Spleen (tissue), 11 donors: ENCODE measurements around the gene PLA2G5. TPM values are rescaled to one million over a fixed set of nuclear protein-coding genes. Genes with fewer than 3 reads are reported as not detected.

ENCODE experiments used
- DNase-seq: peaks from one replicate; pipeline ENCODE4 v3.0.0-alpha.2; 2020
- H3K27ac ChIP-seq, 8 donors: fragments of 200-600 bp; sonication (generic) in 7 of 8; 1 replicate in 4 of 8; 2 replicates in 4 of 8; pipeline versions ENCODE4 v1.5.0 to v1.8.0; 2016 to 2021; ENCODE audit warnings: inconsistent platforms in 4 of 8, mild to moderate bottlenecking in 4 of 8, moderate library complexity in 1 of 8
- H3K27me3 ChIP-seq, 7 donors: fragments of 200-600 bp; sonication (generic) in 6 of 7; replicated peaks in 1 of 7; 1 replicate in 4 of 7; 2 replicates in 3 of 7; pipeline versions ENCODE4 v1.5.0 to v1.8.0; 2016 to 2021; ENCODE audit warnings: inconsistent platforms in 3 of 7, mild to moderate bottlenecking in 1 of 7
- H3K36me3 ChIP-seq, 6 donors: fragments of 200-600 bp; sonication (generic) in 5 of 6; 1 replicate in 4 of 6; 2 replicates in 2 of 6; pipeline versions ENCODE4 v1.5.0 to v1.8.0; 2016 to 2021; ENCODE audit warnings: inconsistent platforms in 2 of 6
- H3K4me1 ChIP-seq, 6 donors: fragments of 200-600 bp; sonication (generic) in 5 of 6; 1 replicate in 3 of 6; 2 replicates in 3 of 6; pipeline versions ENCODE4 v1.5.0 to v1.8.0; 2016 to 2021; ENCODE audit warnings: inconsistent platforms in 3 of 6
- H3K4me3 ChIP-seq, 8 donors: fragments of 200-600 bp; sonication (generic) in 7 of 8; 1 replicate in 4 of 8; 2 replicates in 4 of 8; pipeline versions ENCODE4 v1.5.0 to v1.8.0; 2016 to 2021; ENCODE audit warnings: inconsistent platforms in 4 of 8, mild to moderate bottlenecking in 4 of 8, moderate library complexity in 2 of 8
- H3K9me3 ChIP-seq, 8 donors: fragments of 200-600 bp; sonication (generic) in 7 of 8; 1 replicate in 4 of 8; 2 replicates in 4 of 8; pipeline versions ENCODE4 v1.5.0 to v1.8.0; 2016 to 2021; ENCODE audit warnings: inconsistent platforms in 4 of 8
- POLR2A ChIP-seq, 3 donors: fragments of 450-650 bp; IDR thresholded peaks; one replicate each; pipeline ENCODE4 v1.5.1; 2017; ENCODE audit warnings: antibody characterized with exemption in 3 of 3, mild to moderate bottlenecking in 1 of 3
- POLR2AphosphoS5 ChIP-seq, 3 donors: sonication (generic); formaldehyde crosslinking; IDR thresholded peaks; one replicate each; pipeline ENCODE4 v1.5.1; 2017; ENCODE audit warnings: antibody characterized with exemption in 3 of 3
- WGBS, 5 donors: extraction: QIAGEN DNeasy Blood & Tissue Kit in 3 of 5; methylation state at CpG; one replicate each; pipeline versions ENCODE4 v1.1.5 to v1.1.7; 2013 to 2018; 5-methylcytosine and 5-hydroxymethylcytosine counted together
- intact Hi-C: fragments of 100-400 bp; cut with DNase I; formaldehyde crosslinking; loops from one replicate; pipeline ENCODE4 v1.15.0; 2023; ENCODE audit warnings: low total_unique reads
- polyA plus RNA-seq, 3 donors: library from polyadenylated mRNA; stranded (reverse); fragments of 200-250 nt; gene quantifications; one replicate each; pipeline ENCODE4 v1.2.1, GENCODE V29; 2013
- total RNA-seq, 7 donors: library from RNA; depleted of rRNA in 3 of 7; stranded (reverse); fragments of >200 nt in 3 of 7; fragmentation: NEBNext Ultra II Directional in 4 of 7; extraction: Animal tissue kit (Norgen Biotek cat#: 25700) in 4 of 7; gene quantifications; one replicate each; pipeline versions ENCODE4 v1.1.0 to v1.2.1, GENCODE V29; 2016 to 2021
- TF ChIP-seq, protein P1 (sequence below), 11 experiments: fragments of 200-600 bp in 7 of 11; fragments of 450-650 bp in 4 of 11; sonication (generic) in 4 of 11; IDR thresholded peaks in 8 of 11; conservative IDR thresholded peaks in 3 of 11; 1 replicate in 7 of 11; 2 replicates in 4 of 11; pipeline versions ENCODE4 v1.4.0 to v1.8.0; 2016 to 2021; ENCODE audit warnings: antibody characterized with exemption in 11 of 11, inconsistent platforms in 4 of 11, mild to moderate bottlenecking in 1 of 11
- donor health status: healthy with polysubstance abuse.
- donor health status: DM: no; HTN: no; CAD: no; lungs with moderate emphysema.
- donor health status: DM: no; HTN: no; CAD: no.
- donor health status: Bipolar disorder and iron deficiency.
- donor health status: healthy.
- donor health status: DM: no; HTN: no; CAD: no.
- donor health status: DM: yes; HTN: yes; CAD: no.

The PLA2G5 gene
- total and polyA plus RNA-seq, 10 donors, result 0.34 to 2.0 (median 0.89) TPM; not detected in 3

DNA sequence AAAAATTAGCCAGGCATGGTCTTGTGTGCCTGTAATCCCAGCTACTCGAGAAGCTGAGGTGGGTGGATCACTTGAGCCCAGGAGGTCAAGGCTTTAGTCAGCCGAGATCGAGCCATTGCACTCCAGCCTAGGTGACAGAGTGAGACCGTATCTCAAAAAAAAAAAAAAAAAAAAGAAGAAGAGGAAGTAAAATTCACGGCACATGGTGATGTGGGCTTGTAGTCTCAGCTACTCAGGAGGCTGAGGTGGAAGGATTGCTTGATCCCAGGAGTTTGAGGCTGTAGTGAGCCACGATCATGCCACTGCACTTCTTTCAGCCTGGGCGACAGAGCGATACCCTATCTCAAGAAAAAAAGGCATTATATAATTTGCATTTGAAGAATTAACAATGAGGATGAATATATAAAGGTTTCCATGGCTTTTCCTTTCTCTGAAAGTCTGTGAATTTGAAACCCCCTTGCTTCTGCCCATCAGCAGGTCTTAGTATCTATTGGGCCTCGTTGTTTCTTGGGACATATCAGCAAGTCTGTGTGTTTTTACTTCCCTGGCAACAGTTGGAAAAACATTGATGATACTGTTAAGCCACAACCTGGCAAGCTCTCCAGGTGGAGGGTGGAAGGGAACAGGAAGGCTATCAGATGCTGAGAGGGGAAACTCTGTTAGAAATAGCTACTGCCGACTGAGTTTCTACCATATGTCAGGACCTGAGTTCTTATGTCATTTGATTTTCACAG is 53.9 kb downstream of the PLA2G5 start:
- Histone ChIP-seq H3K36me3 (no peaks in the 10 kb centered on the region), H3K9me3 (peaks cover 0 to 2% (median 0%) of the 10 kb centered on the region in 8 donors), H3K27me3 (no peaks in the 10 kb centered on the region), H3K4me3 (no peak overlapping the region), H3K4me1 (peaks cover 0 to 41% (median 19%) of the 10 kb centered on the region in 6 donors), H3K27ac (no peak overlapping the region)
- TF ChIP-seq POLR2A (IDR thresholded peaks at IDR 0.05), result no peak
- no peak for TF ChIP-seq POLR2AphosphoS5 (IDR thresholded peaks at IDR 0.05)
- TF ChIP-seq, protein P1, sequence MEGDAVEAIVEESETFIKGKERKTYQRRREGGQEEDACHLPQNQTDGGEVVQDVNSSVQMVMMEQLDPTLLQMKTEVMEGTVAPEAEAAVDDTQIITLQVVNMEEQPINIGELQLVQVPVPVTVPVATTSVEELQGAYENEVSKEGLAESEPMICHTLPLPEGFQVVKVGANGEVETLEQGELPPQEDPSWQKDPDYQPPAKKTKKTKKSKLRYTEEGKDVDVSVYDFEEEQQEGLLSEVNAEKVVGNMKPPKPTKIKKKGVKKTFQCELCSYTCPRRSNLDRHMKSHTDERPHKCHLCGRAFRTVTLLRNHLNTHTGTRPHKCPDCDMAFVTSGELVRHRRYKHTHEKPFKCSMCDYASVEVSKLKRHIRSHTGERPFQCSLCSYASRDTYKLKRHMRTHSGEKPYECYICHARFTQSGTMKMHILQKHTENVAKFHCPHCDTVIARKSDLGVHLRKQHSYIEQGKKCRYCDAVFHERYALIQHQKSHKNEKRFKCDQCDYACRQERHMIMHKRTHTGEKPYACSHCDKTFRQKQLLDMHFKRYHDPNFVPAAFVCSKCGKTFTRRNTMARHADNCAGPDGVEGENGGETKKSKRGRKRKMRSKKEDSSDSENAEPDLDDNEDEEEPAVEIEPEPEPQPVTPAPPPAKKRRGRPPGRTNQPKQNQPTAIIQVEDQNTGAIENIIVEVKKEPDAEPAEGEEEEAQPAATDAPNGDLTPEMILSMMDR (IDR thresholded peaks at IDR 0.05 in 8 of 11, conservative IDR thresholded peaks at IDR 0.05 in 3 of 11), result no peak
- intact Hi-C loops, result no loop called here
- 49 to 54% (median 50%) methylated on average over 9 to 10 of the region's 10 CpGs for WGBS, 5 donors
- DNase-seq, result no peak

GRCh38 chr1:20124456-20125057 is 54.6 kb downstream of the PLA2G5 start:
- 55 to 83% (median 71%) methylated on average over 7 of the region's 7 CpGs for WGBS, 5 donors
- H3K4me1 ChIP-seq, result peaks cover 0 to 35% (median 14%) of the 10 kb centered on the region in 6 donors
- no peak for TF ChIP-seq POLR2A (IDR thresholded peaks at IDR 0.05)
- TF ChIP-seq POLR2AphosphoS5 (IDR thresholded peaks at IDR 0.05), result no peak
- TF ChIP-seq, protein P1 (IDR thresholded peaks at IDR 0.05 in 8 of 11, conservative IDR thresholded peaks at IDR 0.05 in 3 of 11), result no peak
- H3K4me3 ChIP-seq, result no peak overlapping the region
- no peaks in the 10 kb centered on the region for H3K36me3 ChIP-seq
- intact Hi-C loops, result no loop called here
- no peaks in the 10 kb centered on the region for H3K27me3 ChIP-seq
- DNase-seq, result no peak
- no peak overlapping the region for H3K27ac ChIP-seq
- peaks cover 0 to 8% (median 5%) of the 10 kb centered on the region in 8 donors for H3K9me3 ChIP-seq

GRCh38 chr1:20125100-20125499 is 55.1 kb downstream of the PLA2G5 start:
- no peaks in the 10 kb centered on the region for H3K36me3 ChIP-seq
- no peak overlapping the region for H3K4me3 ChIP-seq
- no peaks in the 10 kb centered on the region for H3K27me3 ChIP-seq
- H3K4me1 ChIP-seq, result peaks cover 0 to 30% (median 11%) of the 10 kb centered on the region in 6 donors
- H3K27ac ChIP-seq, result no peak overlapping the region
- H3K9me3 ChIP-seq, result peaks cover 0 to 14% (median 10%) of the 10 kb centered on the region in 8 donors
- TF ChIP-seq POLR2AphosphoS5 (IDR thresholded peaks at IDR 0.05), result no peak
- no peak for TF ChIP-seq POLR2A (IDR thresholded peaks at IDR 0.05)
- TF ChIP-seq, protein P1 (IDR thresholded peaks at IDR 0.05 in 8 of 11, conservative IDR thresholded peaks at IDR 0.05 in 3 of 11), result no peak
- intact Hi-C loops, result no loop called here
- WGBS, 5 donors, result 70 to 84% (median 82%) methylated on average over 10 of the region's 10 CpGs
- no peak for DNase-seq
